Measurements from ENCODE around the gene TMEM201.

TMEM201 gene

DNA sequence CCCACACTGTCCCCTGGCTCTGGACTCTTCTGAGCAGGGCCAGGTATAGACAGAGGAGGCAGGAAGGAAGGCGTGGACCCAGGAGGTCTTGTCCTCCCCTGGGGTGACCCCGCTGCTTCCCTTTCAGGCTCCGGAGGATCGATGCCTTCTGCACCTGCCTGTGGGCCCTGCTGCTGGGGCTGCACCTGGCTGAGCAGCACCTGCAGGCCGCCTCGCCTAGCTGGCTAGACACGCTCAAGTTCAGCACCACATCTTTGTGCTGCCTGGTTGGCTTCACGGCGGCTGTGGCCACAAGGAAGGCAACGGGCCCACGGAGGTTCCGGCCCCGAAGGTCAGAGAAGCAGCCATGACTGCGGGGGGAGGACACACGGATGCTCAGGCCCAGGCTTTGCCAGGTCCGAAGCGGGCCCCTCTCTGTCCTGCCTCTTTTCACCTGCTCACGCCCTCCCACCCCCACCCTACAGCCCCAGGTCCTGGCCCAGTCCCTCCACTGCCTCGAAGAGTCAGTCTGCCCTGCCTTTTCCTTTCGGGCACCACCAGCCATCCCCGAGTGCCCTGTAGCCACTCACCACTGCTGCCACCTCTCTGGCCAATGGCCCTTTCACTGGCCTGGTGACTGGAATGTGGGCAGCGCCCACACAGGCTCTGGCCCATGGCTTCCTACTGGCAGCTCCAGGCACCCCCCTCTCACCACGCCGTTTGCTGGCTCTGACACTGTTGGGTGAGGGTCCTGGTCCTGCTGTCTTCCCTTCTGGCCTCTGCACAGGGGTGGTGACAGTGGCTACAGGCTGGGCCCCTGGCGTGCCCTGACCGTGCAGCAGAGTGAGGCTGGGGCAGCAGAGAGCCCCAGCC, 13.5 kb downstream of the TMEM201 start:
- no peak for DNase-seq (ENCODE audit: low read depth, low spot score)
- peaks cover 65% of the 10 kb centered on the region for H3K36me3 ChIP-seq (ENCODE audit: insufficient read depth, insufficient read length, low read length)
- H3K9me3 ChIP-seq (ENCODE audit: insufficient read depth, low read length) = no peaks in the 10 kb centered on the region
- no peaks in the 10 kb centered on the region for H3K27me3 ChIP-seq (ENCODE audit: insufficient read depth, insufficient read length)
- no peaks in the 10 kb centered on the region for H3K4me1 ChIP-seq (ENCODE audit: insufficient read depth, insufficient read length)
- no peak overlapping the region for H3K4me3 ChIP-seq (ENCODE audit: insufficient read length, low read depth)
- TF ChIP-seq SUZ12 (IDR thresholded peaks at IDR 0.05; ENCODE audit: extremely low read depth, insufficient read depth, insufficient read length) (no peak), ZNF274 (IDR thresholded peaks at IDR 0.05; ENCODE audit: low read depth, low read length) (no peak)
- H3K9ac ChIP-seq (ENCODE audit: insufficient read length, low read depth) = no peak overlapping the region

DNA sequence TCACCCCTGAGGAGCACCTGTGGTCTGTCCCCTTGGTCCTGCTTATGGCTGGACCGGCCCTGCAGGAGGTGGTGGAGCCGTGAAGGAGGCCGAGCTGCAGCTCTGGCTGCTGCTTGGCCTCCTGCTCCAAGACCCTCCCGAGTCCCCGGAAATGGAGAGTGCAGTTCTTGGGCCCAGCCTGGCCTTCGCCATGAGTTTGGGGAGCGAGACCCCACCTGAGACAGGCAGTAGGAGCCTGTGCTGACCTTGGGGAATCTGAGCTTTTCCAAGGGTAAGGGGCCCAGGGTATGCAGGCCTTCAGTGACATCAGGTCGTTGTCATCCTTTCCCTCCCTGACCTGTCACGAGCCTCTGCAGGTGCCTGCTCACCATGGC, 14.1 kb downstream of the TMEM201 start:
- Histone ChIP-seq H3K36me3 (ENCODE audit: insufficient read depth, insufficient read length, low read length) (peaks cover 65% of the 10 kb centered on the region), H3K9ac (ENCODE audit: insufficient read length, low read depth) (no peak overlapping the region), H3K4me3 (ENCODE audit: insufficient read length, low read depth) (no peak overlapping the region), H3K9me3 (ENCODE audit: insufficient read depth, low read length) (no peaks in the 10 kb centered on the region), H3K27me3 (ENCODE audit: insufficient read depth, insufficient read length) (no peaks in the 10 kb centered on the region), H3K4me1 (ENCODE audit: insufficient read depth, insufficient read length) (no peaks in the 10 kb centered on the region)
- no peak for DNase-seq (ENCODE audit: low read depth, low spot score)
- TF ChIP-seq ZNF274 (IDR thresholded peaks at IDR 0.05; ENCODE audit: low read depth, low read length) = no peak
- TF ChIP-seq YY1 (IDR thresholded peaks at IDR 0.05; ENCODE audit: insufficient read depth, insufficient read length) = no peak
- no peak for TF ChIP-seq SUZ12 (IDR thresholded peaks at IDR 0.05; ENCODE audit: extremely low read depth, insufficient read depth, insufficient read length)

DNA sequence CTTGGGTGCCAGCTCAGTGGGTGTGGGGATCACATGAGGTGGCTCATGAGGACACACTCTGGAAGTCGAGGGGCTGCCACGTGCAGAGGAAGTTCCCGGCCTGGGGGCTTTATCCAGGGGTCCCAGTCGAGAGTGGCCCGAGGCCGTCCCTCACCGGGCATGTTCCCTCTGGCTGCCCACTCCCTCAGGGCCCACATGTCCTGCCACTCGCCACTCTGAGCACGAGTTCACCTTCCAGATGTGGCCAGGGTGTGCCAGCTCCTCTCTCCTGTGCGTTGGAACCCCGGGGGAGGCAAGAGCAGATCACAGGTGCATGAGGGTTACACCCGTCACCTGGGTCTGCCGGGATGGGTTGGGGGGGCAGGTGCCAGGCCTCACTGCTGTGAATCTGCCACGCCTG, 14.6 kb downstream of the TMEM201 start:
- H3K9me3 ChIP-seq (ENCODE audit: insufficient read depth, low read length) = no peaks in the 10 kb centered on the region
- no peaks in the 10 kb centered on the region for H3K4me1 ChIP-seq (ENCODE audit: insufficient read depth, insufficient read length)
- TF ChIP-seq SUZ12 (IDR thresholded peaks at IDR 0.05; ENCODE audit: extremely low read depth, insufficient read depth, insufficient read length) (no peak), YY1 (IDR thresholded peaks at IDR 0.05; ENCODE audit: insufficient read depth, insufficient read length) (no peak), ZNF274 (IDR thresholded peaks at IDR 0.05; ENCODE audit: low read depth, low read length) (no peak)
- no peak overlapping the region for H3K4me3 ChIP-seq (ENCODE audit: insufficient read length, low read depth)
- H3K9ac ChIP-seq (ENCODE audit: insufficient read length, low read depth) = no peak overlapping the region
- H3K27me3 ChIP-seq (ENCODE audit: insufficient read depth, insufficient read length) = no peaks in the 10 kb centered on the region
- peaks cover 63% of the 10 kb centered on the region for H3K36me3 ChIP-seq (ENCODE audit: insufficient read depth, insufficient read length, low read length)
- no peak for DNase-seq (ENCODE audit: low read depth, low spot score)

DNA sequence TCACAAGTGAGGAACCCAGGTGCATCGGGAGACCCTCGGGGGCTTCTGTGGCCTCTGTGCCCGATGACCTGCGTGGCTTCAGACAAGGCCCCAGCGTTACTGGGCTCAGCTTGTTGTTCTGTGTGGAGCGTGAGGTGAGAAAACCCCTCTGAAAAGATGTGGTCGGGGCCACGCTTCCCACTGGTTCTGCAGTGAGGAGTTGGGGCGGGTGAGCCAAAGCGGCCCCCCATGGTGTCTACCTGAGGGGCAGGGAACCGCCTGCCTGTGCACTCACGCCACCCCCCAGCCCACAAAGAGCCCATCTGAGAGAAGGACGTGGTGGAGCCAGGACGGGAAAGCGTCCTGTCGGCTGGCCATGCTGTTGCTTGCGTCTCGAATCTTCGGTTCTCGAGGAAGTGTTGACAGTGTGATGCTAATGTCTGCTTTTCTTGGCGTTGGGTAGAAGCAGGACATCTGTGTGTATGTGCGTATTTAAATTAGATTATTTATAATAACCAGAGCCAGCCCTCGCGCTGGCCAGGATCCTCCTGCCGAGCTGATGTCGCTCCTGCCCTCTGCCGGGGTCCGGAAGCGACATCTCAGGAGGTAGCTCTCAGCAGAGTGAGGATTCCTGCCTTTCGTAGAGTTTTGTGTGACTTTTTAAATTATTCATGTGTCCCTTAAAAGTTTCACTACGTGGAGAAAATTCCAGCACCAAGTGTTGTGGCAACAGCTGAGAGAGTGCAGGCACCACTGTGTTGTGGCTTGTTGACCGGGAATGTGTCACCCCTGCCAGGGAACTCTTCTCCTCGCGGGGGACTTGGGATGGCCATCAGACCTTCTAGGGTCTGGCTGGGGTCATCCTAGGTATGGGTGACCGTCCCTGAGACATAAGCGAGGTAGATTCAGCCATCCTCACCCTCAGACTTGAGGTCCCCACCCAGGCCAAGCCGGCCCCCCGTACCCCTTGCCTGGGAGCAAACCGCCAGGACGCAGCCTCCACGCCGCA, 15.3 kb downstream of the TMEM201 start:
- Histone ChIP-seq H3K4me3 (ENCODE audit: insufficient read length, low read depth) (no peak overlapping the region), H3K36me3 (ENCODE audit: insufficient read depth, insufficient read length, low read length) (peaks cover 66% of the 10 kb centered on the region), H3K4me1 (ENCODE audit: insufficient read depth, insufficient read length) (no peaks in the 10 kb centered on the region), H3K9ac (ENCODE audit: insufficient read length, low read depth) (no peak overlapping the region), H3K9me3 (ENCODE audit: insufficient read depth, low read length) (no peaks in the 10 kb centered on the region), H3K27me3 (ENCODE audit: insufficient read depth, insufficient read length) (no peaks in the 10 kb centered on the region)
- TF ChIP-seq SUZ12 (IDR thresholded peaks at IDR 0.05; ENCODE audit: extremely low read depth, insufficient read depth, insufficient read length) = no peak
- no peak for TF ChIP-seq YY1 (IDR thresholded peaks at IDR 0.05; ENCODE audit: insufficient read depth, insufficient read length)
- no peak for TF ChIP-seq ZNF274 (IDR thresholded peaks at IDR 0.05; ENCODE audit: low read depth, low read length)
- DNase-seq (ENCODE audit: low read depth, low spot score) = no peak

DNA sequence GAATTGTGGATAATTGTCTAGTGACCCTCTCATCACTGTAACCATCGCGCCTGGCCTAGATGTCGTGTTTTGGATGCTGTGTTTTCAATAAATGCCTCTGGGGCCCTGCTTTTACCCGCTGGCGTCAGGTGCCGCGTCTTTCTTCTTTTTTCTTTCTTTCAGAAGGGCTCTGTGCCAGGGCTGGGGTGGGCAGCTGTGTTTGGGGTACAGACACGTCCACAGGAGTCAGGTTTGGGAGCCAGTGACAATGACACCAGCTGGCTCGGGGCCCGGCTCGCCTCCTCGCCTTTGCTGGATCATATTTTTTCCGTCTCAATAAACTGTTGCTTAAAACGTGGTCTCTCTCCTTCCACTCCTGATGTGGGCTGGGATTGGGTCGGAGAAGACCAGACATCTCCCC, 16.1 kb downstream of the TMEM201 start:
- H3K36me3 ChIP-seq (ENCODE audit: insufficient read depth, insufficient read length, low read length) = peaks cover 73% of the 10 kb centered on the region
- no peaks in the 10 kb centered on the region for H3K4me1 ChIP-seq (ENCODE audit: insufficient read depth, insufficient read length)
- TF ChIP-seq YY1 (IDR thresholded peaks at IDR 0.05; ENCODE audit: insufficient read depth, insufficient read length) (no peak), ZNF274 (IDR thresholded peaks at IDR 0.05; ENCODE audit: low read depth, low read length) (no peak), SUZ12 (IDR thresholded peaks at IDR 0.05; ENCODE audit: extremely low read depth, insufficient read depth, insufficient read length) (no peak)
- H3K9ac ChIP-seq (ENCODE audit: insufficient read length, low read depth) = no peak overlapping the region
- no peaks in the 10 kb centered on the region for H3K27me3 ChIP-seq (ENCODE audit: insufficient read depth, insufficient read length)
- no peaks in the 10 kb centered on the region for H3K9me3 ChIP-seq (ENCODE audit: insufficient read depth, low read length)
- no peak for DNase-seq (ENCODE audit: low read depth, low spot score)
- H3K4me3 ChIP-seq (ENCODE audit: insufficient read length, low read depth) = no peak overlapping the region

DNA sequence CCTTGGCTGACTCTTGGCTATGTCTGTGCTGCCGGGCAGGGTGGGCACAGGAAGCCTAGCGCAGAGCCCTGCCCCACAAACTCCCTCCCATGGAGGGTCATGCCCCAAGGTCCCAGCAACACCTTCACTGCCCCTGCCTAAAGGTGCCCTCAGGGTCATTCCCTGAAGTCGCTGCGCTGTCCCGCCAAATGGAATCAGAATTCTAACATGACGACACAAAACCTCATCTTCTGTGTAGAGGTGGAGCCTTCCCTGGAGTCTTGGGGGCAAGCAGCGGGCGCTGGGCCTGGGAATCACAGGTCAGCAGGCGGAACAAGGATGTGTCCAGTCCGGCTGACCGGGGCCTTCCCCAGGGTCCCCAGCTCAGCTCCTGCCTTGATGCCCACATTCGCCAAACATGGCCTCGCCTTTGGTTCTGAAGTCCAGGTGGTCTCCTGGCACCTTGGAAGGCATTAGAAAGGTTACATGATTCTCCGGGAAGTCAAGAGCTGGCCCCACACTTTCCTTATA, 17.3 kb downstream of the TMEM201 start:
- TF ChIP-seq YY1 (IDR thresholded peaks at IDR 0.05; ENCODE audit: insufficient read depth, insufficient read length) (no peak), ZNF274 (IDR thresholded peaks at IDR 0.05; ENCODE audit: low read depth, low read length) (no peak), SUZ12 (IDR thresholded peaks at IDR 0.05; ENCODE audit: extremely low read depth, insufficient read depth, insufficient read length) (no peak)
- Histone ChIP-seq H3K4me1 (ENCODE audit: insufficient read depth, insufficient read length) (no peaks in the 10 kb centered on the region), H3K9ac (ENCODE audit: insufficient read length, low read depth) (no peak overlapping the region), H3K36me3 (ENCODE audit: insufficient read depth, insufficient read length, low read length) (peaks cover 75% of the 10 kb centered on the region), H3K4me3 (ENCODE audit: insufficient read length, low read depth) (no peak overlapping the region), H3K9me3 (ENCODE audit: insufficient read depth, low read length) (no peaks in the 10 kb centered on the region), H3K27me3 (ENCODE audit: insufficient read depth, insufficient read length) (no peaks in the 10 kb centered on the region)
- no peak for DNase-seq (ENCODE audit: low read depth, low spot score)

DNA sequence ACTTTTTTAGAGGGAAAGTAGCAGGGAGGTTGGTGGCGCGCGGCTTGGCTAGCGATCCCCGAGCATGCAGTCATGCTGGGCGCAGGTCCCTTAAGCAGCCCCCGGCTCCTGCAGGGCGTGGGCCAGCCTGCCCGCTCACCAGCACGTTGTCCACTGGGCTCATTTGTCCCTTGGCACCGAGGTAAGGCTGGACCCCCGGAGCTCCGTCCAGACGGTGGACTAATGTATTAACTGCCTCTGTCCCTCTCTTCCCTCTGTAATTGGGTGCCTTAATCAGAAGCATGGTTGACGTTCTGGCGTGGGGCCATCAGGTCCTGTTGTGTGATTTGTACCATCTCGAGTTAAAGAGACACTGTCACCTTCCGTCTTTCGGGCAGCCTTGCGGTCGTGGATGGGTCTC, 17.7 kb downstream of the TMEM201 start:
- Histone ChIP-seq H3K4me1 (ENCODE audit: insufficient read depth, insufficient read length) (no peaks in the 10 kb centered on the region), H3K4me3 (ENCODE audit: insufficient read length, low read depth) (no peak overlapping the region), H3K9me3 (ENCODE audit: insufficient read depth, low read length) (no peaks in the 10 kb centered on the region), H3K27me3 (ENCODE audit: insufficient read depth, insufficient read length) (no peaks in the 10 kb centered on the region), H3K36me3 (ENCODE audit: insufficient read depth, insufficient read length, low read length) (peaks cover 73% of the 10 kb centered on the region), H3K9ac (ENCODE audit: insufficient read length, low read depth) (no peak overlapping the region)
- TF ChIP-seq YY1 (IDR thresholded peaks at IDR 0.05; ENCODE audit: insufficient read depth, insufficient read length) (no peak), SUZ12 (IDR thresholded peaks at IDR 0.05; ENCODE audit: extremely low read depth, insufficient read depth, insufficient read length) (no peak), ZNF274 (IDR thresholded peaks at IDR 0.05; ENCODE audit: low read depth, low read length) (no peak)
- DNase-seq (ENCODE audit: low read depth, low spot score) = no peak

All from NT2/D1 (cell line).